ENCODE data around the gene PCDH18.
"Not testable (repeated sequence)": the region's sequence is repeated elsewhere in the genome, so short reads cannot be mapped to it uniquely, and the experiment has no call there.

The PCDH18 gene

GRCh38 chr4:137531986-137532868 lies at the start of gene PCDH18:
TSS of gene PCDH18 (minus strand) at chr4:137532494. CDS start at chr4:137532088, 406 bp downstream.
- DNase-seq, result no peak

GRCh38 chr4:137576446-137576845 lies 44.2 kb upstream of the PCDH18 start:
- no peak for DNase-seq

GRCh38 chr4:137572647-137573046 lies 40.4 kb upstream of the PCDH18 start:
- DNase-seq, result no peak

- DNase-seq, result no peak
These were observed 39.9 kb upstream of the PCDH18 start for GRCh38 chr4:137572163-137572562.

GRCh38 chr4:137559801-137560200 lies 27.5 kb upstream of the PCDH18 start:
- no peak for DNase-seq

- DNase-seq, result no peak
These were observed 26.7 kb upstream of the PCDH18 start for GRCh38 chr4:137558951-137559350.

GRCh38 chr4:137545461-137545861 lies 13.2 kb upstream of the PCDH18 start:
- DNase-seq, result no peak

- no peak for DNase-seq
These were observed 11.4 kb upstream of the PCDH18 start for GRCh38 chr4:137543648-137544047.

- DNase-seq, result no peak
These were observed 10.9 kb upstream of the PCDH18 start for GRCh38 chr4:137543198-137543597.

GRCh38 chr4:137541876-137542646 lies 9.8 kb upstream of the PCDH18 start:
- no peak for DNase-seq

GRCh38 chr4:137541181-137541580 lies 8.9 kb upstream of the PCDH18 start:
- no peak for DNase-seq

- no peak for DNase-seq
These were observed 8.1 kb upstream of the PCDH18 start for GRCh38 chr4:137540356-137540755.

GRCh38 chr4:137538526-137538925 lies 6.2 kb upstream of the PCDH18 start:
- no peak for DNase-seq

GRCh38 chr4:137537807-137538206 lies 5.5 kb upstream of the PCDH18 start:
- not testable (repeated sequence) for DNase-seq

GRCh38 chr4:137536789-137537561 lies 4.7 kb upstream of the PCDH18 start:
- no peak for DNase-seq

- DNase-seq, result no peak
These were observed 3.4 kb upstream of the PCDH18 start for GRCh38 chr4:137535718-137536117.

- DNase-seq, result no peak
These were observed 2.2 kb upstream of the PCDH18 start for GRCh38 chr4:137534516-137534915.

- no peak for DNase-seq
These were observed 1.6 kb upstream of the PCDH18 start for GRCh38 chr4:137533855-137534254.

- no peak for DNase-seq
These were observed 559 bp upstream of the PCDH18 start for GRCh38 chr4:137532869-137533236.

GRCh38 chr4:137531168-137531985 lies 917 bp downstream of the PCDH18 start:
- no peak for DNase-seq

- DNase-seq, result no peak
These were observed 2.1 kb downstream of the PCDH18 start for GRCh38 chr4:137530176-137530575.

- DNase-seq, result no peak
These were observed 2.9 kb downstream of the PCDH18 start for GRCh38 chr4:137529432-137529831.

Data from activated CD4-positive, CD25-positive, alpha-beta regulatory T cell (primary cell).